ENCODE measurements around the gene OR5B2.
"Not testable (repeated sequence)": the region's sequence is repeated elsewhere in the genome, so short reads cannot be mapped to it uniquely, and the experiment has no call there.

OR5B2 gene

GRCh38 chr11:58428021-58428420 is at the start of gene OR5B2:
OR5B2 (minus strand) TSS chr11:58428121; CDS start chr11:58423261, 4,860 bp downstream.
- DNase-seq (ENCODE audit: low read depth, low spot score) = no peak

DNA sequence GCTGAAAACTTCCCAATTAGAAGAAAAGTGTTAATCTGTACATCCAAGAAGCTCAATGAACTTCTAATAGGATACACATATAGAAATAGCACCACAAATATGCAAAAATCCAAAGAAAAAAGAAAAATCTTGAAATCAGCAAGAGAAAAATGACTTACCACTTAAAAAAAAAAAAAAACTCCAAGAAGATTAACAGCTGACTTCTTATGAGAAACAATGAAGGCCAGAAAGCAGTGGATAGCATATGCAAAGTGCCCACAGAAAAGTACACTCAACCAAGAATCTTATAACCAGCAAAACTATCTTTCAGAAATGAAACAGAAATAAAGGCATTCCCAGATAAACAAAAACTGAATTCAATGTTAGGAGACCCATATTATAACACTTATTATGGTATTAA is 44.0 kb upstream of the OR5B2 start:
- no peak for DNase-seq (ENCODE audit: low read depth, low spot score)

GRCh38 chr11:58466293-58466692 is 38.4 kb upstream of the OR5B2 start:
- DNase-seq (ENCODE audit: low read depth, low spot score) = no peak

DNA sequence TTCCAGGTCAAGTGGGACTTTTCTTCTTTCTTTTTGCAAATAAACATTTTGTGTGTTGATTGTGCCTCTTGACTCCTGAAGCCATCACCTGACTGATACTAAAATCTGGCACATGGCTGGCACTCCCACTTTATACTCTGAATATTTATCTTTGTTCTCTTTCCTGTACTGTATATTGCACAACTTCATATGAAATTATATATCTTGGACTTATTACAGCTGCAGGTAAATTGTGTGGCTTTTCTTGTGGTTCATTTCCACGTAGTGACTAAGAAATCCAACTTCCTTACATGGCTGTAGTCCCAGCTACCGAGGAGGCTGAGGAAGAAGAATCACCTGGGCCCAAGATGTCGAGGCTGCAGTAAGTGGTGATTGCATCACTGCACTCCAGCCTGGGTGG is 37.8 kb upstream of the OR5B2 start:
- no peak for DNase-seq (ENCODE audit: low read depth, low spot score)

DNA sequence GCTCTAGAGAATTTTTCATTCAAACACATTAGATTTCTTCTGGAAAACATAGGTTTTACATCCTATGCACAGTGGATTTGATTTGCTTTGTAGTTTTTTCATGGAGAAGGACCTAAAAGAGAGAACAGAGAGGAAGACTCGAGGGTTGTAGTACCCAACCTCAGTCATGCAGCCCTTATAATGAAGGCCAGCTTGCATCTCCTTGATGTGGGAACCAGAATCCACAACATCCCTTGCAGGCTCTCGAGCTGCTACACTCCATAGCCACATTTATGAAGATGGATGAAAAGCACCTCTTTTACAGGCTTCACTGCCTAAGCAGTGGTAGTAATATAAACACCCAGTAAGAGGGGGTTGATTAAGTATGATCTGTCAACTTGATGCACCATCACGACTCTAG is 23.7 kb upstream of the OR5B2 start:
- no peak for DNase-seq (ENCODE audit: low read depth, low spot score)

GRCh38 chr11:58446294-58446693 is 18.4 kb upstream of the OR5B2 start:
- DNase-seq (ENCODE audit: low read depth, low spot score) = no peak

DNA sequence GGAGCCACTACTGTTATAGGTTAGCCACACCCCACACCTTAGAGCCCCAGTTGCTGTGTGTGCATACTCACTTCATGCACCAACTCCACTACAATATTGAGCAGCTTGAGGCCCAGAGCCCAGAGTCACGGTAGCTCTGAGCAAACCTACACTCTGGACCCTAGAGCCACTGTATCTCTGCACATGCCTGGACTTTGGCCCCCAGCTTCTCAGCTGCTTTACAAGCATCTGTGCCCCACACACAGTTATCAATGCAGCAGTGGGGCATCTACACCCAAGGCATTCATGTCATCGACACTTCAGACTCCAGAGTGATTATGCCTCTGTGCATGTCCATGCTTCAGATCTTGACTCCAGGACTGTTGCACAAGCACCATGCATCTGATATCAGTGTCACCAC is 16.4 kb upstream of the OR5B2 start:
- DNase-seq (ENCODE audit: low read depth, low spot score) = no peak

- no peak for DNase-seq (ENCODE audit: low read depth, low spot score)
These were observed 14.2 kb upstream of the OR5B2 start, which contains the start of gene OR5B12 for GRCh38 chr11:58442136-58442535. OR5B12 (minus strand) TSS chr11:58442236; CDS start chr11:58440151, 2,085 bp downstream.

- no peak for DNase-seq (ENCODE audit: low read depth, low spot score)
These were observed 10.6 kb upstream of the OR5B2 start for GRCh38 chr11:58438486-58438885.

GRCh38 chr11:58434217-58434616 is 6.3 kb upstream of the OR5B2 start:
- no peak for DNase-seq (ENCODE audit: low read depth, low spot score)

GRCh38 chr11:58433638-58434203 is 5.8 kb upstream of the OR5B2 start:
- DNase-seq (ENCODE audit: low read depth, low spot score) = no peak

DNA sequence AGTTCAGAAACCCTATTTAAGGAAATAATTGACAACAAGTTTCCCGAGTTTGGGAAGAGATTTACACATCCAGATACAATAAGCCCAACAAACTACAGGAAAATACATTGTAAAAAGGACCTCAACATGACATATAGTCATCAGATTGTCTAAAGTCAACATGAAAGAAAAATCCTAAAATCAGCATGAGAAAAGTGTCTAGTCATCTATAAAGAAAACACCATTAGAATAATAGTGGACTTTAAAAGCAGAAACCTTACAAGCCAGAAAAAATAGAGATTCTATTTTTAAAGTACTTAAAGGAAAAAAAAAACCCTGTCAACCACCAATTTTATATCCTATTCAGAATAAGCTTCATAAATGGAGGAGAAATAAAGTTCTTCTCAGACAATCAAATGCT is 1.4 kb upstream of the OR5B2 start:
- DNase-seq (ENCODE audit: low read depth, low spot score) = no peak

- DNase-seq (ENCODE audit: low read depth, low spot score) = no peak
These were observed 21.1 kb downstream of the OR5B2 start, which contains the start of gene OR5B3 for GRCh38 chr11:58406774-58407173. OR5B3 (minus strand) TSS chr11:58406874; CDS start chr11:58403409, 3,465 bp downstream.

- not testable (repeated sequence) for DNase-seq (ENCODE audit: low read depth, low spot score)
These were observed 28.3 kb downstream of the OR5B2 start for GRCh38 chr11:58399622-58400021.

- no peak for DNase-seq (ENCODE audit: low read depth, low spot score)
These were observed 32.3 kb downstream of the OR5B2 start for GRCh38 chr11:58395581-58395980.

- no peak for DNase-seq (ENCODE audit: low read depth, low spot score)
These were observed 33.7 kb downstream of the OR5B2 start for GRCh38 chr11:58394195-58394594.

- no peak for DNase-seq (ENCODE audit: low read depth, low spot score)
These were observed 35.2 kb downstream of the OR5B2 start for GRCh38 chr11:58392746-58393145.

GRCh38 chr11:58391879-58392278 is 36.0 kb downstream of the OR5B2 start:
- DNase-seq (ENCODE audit: low read depth, low spot score) = no peak

GRCh38 chr11:58390551-58391063 is 37.3 kb downstream of the OR5B2 start:
- no peak for DNase-seq (ENCODE audit: low read depth, low spot score)
